Neural cell (in vitro differentiated cells): ENCODE data around the gene SESN2.

ENCODE experiments used
- MXI1 ChIP-seq: fragments of 450-650 bp; conservative IDR thresholded peaks from 2 replicates; pipeline ENCODE4 v1.6.1; 2014; ENCODE audit warnings: antibody characterized with exemption, mild to moderate bottlenecking; ENCODE audit not compliant: poor library complexity, severe bottlenecking
- POLR2AphosphoS5 ChIP-seq: IDR thresholded peaks from 2 replicates; pipeline ENCODE4 v1.6.1; 2012
- RAD21 ChIP-seq: fragments of 450-650 bp; conservative IDR thresholded peaks from 2 replicates; pipeline ENCODE4 v1.6.1; 2014; ENCODE audit warnings: antibody characterized with exemption, mild to moderate bottlenecking, moderate library complexity
- SMC3 ChIP-seq: fragments of 450-650 bp; conservative IDR thresholded peaks from 2 replicates; pipeline ENCODE4 v1.6.1; 2014; ENCODE audit warnings: antibody characterized with exemption, mild to moderate bottlenecking, moderate library complexity; ENCODE audit not compliant: poor library complexity
- TAF1 ChIP-seq: IDR thresholded peaks from 2 replicates; pipeline ENCODE4 v1.6.1; 2012; ENCODE audit warnings: low read depth
- TF ChIP-seq, protein P1 (sequence below): fragments of 450-650 bp; IDR thresholded peaks from 2 replicates; pipeline ENCODE4 v1.5.1; 2014; ENCODE audit warnings: antibody characterized with exemption, mild to moderate bottlenecking, moderate library complexity; ENCODE audit not compliant: poor library complexity, severe bottlenecking
- TF ChIP-seq, protein P2 (sequence below): IDR thresholded peaks from 2 replicates; pipeline ENCODE4 v1.6.1; 2012; ENCODE audit warnings: borderline replicate concordance

DNA sequence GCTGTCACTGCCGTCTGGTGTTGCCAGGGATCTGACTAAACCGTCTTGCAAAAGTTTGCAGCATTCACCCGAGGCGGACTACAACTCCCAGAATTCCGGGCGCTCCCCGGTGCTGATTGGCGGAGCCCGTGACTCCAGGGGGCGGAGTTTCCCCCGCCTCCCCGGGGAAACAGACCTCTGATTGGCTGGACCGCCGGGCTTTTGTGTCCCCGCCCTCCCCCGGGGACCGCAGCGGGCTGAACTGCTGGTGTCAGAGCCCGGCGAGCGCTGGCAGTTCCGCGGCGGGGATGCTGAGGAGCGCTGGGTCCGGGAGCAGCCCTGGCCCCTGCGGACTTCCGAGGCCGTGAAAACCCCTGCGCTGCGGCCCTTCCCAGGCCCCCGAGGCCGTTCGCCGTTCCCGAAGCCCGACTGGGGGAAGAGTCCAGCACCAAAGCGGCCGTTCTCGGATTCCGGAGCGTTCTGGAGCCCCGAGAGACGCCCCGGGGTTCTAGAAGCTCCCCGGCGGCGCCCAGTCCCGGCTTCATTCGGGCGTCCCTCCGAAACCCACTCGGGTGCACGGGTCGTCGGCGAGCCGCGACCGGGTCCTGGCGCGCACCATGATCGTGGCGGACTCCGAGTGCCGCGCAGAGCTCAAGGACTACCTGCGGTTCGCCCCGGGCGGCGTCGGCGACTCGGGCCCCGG lies at the start of gene SESN2:
- peak; percentile 47 for TF ChIP-seq MXI1
- TF ChIP-seq, protein P1, sequence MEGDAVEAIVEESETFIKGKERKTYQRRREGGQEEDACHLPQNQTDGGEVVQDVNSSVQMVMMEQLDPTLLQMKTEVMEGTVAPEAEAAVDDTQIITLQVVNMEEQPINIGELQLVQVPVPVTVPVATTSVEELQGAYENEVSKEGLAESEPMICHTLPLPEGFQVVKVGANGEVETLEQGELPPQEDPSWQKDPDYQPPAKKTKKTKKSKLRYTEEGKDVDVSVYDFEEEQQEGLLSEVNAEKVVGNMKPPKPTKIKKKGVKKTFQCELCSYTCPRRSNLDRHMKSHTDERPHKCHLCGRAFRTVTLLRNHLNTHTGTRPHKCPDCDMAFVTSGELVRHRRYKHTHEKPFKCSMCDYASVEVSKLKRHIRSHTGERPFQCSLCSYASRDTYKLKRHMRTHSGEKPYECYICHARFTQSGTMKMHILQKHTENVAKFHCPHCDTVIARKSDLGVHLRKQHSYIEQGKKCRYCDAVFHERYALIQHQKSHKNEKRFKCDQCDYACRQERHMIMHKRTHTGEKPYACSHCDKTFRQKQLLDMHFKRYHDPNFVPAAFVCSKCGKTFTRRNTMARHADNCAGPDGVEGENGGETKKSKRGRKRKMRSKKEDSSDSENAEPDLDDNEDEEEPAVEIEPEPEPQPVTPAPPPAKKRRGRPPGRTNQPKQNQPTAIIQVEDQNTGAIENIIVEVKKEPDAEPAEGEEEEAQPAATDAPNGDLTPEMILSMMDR, result no peak
- peak; percentile 38 for TF ChIP-seq SMC3
- TF ChIP-seq TAF1, result peak; percentile 77
- TF ChIP-seq, protein P2, sequence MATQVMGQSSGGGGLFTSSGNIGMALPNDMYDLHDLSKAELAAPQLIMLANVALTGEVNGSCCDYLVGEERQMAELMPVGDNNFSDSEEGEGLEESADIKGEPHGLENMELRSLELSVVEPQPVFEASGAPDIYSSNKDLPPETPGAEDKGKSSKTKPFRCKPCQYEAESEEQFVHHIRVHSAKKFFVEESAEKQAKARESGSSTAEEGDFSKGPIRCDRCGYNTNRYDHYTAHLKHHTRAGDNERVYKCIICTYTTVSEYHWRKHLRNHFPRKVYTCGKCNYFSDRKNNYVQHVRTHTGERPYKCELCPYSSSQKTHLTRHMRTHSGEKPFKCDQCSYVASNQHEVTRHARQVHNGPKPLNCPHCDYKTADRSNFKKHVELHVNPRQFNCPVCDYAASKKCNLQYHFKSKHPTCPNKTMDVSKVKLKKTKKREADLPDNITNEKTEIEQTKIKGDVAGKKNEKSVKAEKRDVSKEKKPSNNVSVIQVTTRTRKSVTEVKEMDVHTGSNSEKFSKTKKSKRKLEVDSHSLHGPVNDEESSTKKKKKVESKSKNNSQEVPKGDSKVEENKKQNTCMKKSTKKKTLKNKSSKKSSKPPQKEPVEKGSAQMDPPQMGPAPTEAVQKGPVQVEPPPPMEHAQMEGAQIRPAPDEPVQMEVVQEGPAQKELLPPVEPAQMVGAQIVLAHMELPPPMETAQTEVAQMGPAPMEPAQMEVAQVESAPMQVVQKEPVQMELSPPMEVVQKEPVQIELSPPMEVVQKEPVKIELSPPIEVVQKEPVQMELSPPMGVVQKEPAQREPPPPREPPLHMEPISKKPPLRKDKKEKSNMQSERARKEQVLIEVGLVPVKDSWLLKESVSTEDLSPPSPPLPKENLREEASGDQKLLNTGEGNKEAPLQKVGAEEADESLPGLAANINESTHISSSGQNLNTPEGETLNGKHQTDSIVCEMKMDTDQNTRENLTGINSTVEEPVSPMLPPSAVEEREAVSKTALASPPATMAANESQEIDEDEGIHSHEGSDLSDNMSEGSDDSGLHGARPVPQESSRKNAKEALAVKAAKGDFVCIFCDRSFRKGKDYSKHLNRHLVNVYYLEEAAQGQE, result peak; percentile 89
- TF ChIP-seq RAD21, result peak; percentile 35
- peak; percentile 94 for TF ChIP-seq POLR2AphosphoS5
